GM18858 (cell line): ENCODE data around the gene GPR137C.
A peak's percentile ranks its signal among the peaks of the same experiment; 100 is the strongest.

Experiments
- ATAC-seq: cut with Tn5 transposase; IDR thresholded peaks from one replicate; pipeline ENCODE4 v1.9.1; 2021; ENCODE audit not compliant: unreplicated experiment

The GPR137C gene

GRCh38 chr14:52552063-52552988 lies at the start of gene GPR137C, which contains the start of gene TXNDC16:
Gene GPR137C, plus strand, starts transcription at chr14:52552836. Its CDS starts 312 bp downstream, at chr14:52553148.
Gene TXNDC16, minus strand, starts transcription at chr14:52552505. Its CDS starts 8,948 bp downstream, at chr14:52543557.
- peak; percentile 93 for ATAC-seq

GRCh38 chr14:52513249-52513648 lies 39.4 kb upstream of the GPR137C start:
- no peak for ATAC-seq

GRCh38 chr14:52514046-52514811 lies 38.4 kb upstream of the GPR137C start:
- no peak for ATAC-seq

GRCh38 chr14:52522033-52522432 lies 30.6 kb upstream of the GPR137C start:
- no peak for ATAC-seq

GRCh38 chr14:52522581-52523345 lies 29.9 kb upstream of the GPR137C start:
- ATAC-seq: no peak

GRCh38 chr14:52527052-52527451 lies 25.6 kb upstream of the GPR137C start:
- ATAC-seq: no peak

GRCh38 chr14:52531481-52531880 lies 21.2 kb upstream of the GPR137C start:
- ATAC-seq: no peak

- ATAC-seq: no peak
Measured at GRCh38 chr14:52536269-52536668, 16.4 kb upstream of the GPR137C start.

GRCh38 chr14:52538623-52539022 lies 14.0 kb upstream of the GPR137C start:
- no peak for ATAC-seq

- ATAC-seq: no peak
Measured at GRCh38 chr14:52545584-52546317, 6.9 kb upstream of the GPR137C start.

- no peak for ATAC-seq
Measured at GRCh38 chr14:52546318-52546670, 6.3 kb upstream of the GPR137C start.

GRCh38 chr14:52547027-52547426 lies 5.6 kb upstream of the GPR137C start:
- ATAC-seq: no peak

- no peak for ATAC-seq
Measured at GRCh38 chr14:52547526-52547925, 5.1 kb upstream of the GPR137C start.

GRCh38 chr14:52550661-52551060 lies 2.0 kb upstream of the GPR137C start:
- no peak for ATAC-seq

- ATAC-seq: no peak
Measured at GRCh38 chr14:52551205-52551604, 1.4 kb upstream of the GPR137C start.

GRCh38 chr14:52551696-52552062 lies 957 bp upstream of the GPR137C start:
- no peak for ATAC-seq

- no peak for ATAC-seq
Measured at GRCh38 chr14:52553002-52553670, 500 bp downstream of the GPR137C start.

- ATAC-seq: no peak
Measured at GRCh38 chr14:52553671-52554575, 1.3 kb downstream of the GPR137C start.

GRCh38 chr14:52558688-52559087 lies 6.1 kb downstream of the GPR137C start:
- ATAC-seq: no peak
